H9 (cell line): ENCODE results near the gene ASS1. TPM values are rescaled to one million over a fixed set of nuclear protein-coding genes. Genes with fewer than 3 reads are reported as not detected.
A peak's percentile ranks its signal among the peaks of the same experiment; 100 is the strongest.

Experiments used
- DNase-seq: peaks from one replicate; pipeline ENCODE4 v3.0.0-alpha.2; 2017
- H2AFZ ChIP-seq: one replicate; pipeline ENCODE4 v1.6.1; 2013; ENCODE audit warnings: mild to moderate bottlenecking, low read length, control low read depth, moderate library complexity
- H2AK5ac ChIP-seq: 2 replicates; pipeline ENCODE4 v1.6.1; 2013; ENCODE audit warnings: low read length, control low read depth, mixed read lengths; ENCODE audit not compliant: insufficient read length
- H2BK120ac ChIP-seq: one replicate; pipeline ENCODE4 v1.6.1; 2013; ENCODE audit warnings: low read depth, mild to moderate bottlenecking, low read length, control low read depth, inconsistent platforms; ENCODE audit not compliant: poor library complexity, severe bottlenecking
- H2BK12ac ChIP-seq: 2 replicates; pipeline ENCODE4 v1.6.1; 2013; ENCODE audit warnings: low read length, control low read depth, mixed read lengths, low read depth; ENCODE audit not compliant: insufficient read length
- H2BK15ac ChIP-seq: 2 replicates; pipeline ENCODE4 v1.6.1; 2013; ENCODE audit warnings: low read depth, low read length, control low read depth
- H2BK20ac ChIP-seq: one replicate; pipeline ENCODE4 v1.6.1; 2013; ENCODE audit warnings: low read depth, mild to moderate bottlenecking, low read length, control low read depth, inconsistent platforms; ENCODE audit not compliant: poor library complexity, severe bottlenecking
- H2BK5ac ChIP-seq: 2 replicates; pipeline ENCODE4 v1.6.1; 2013; ENCODE audit warnings: low read length, control low read depth, mixed read lengths; ENCODE audit not compliant: insufficient read length
- H3K14ac ChIP-seq: 2 replicates; pipeline ENCODE4 v1.6.1; 2013; ENCODE audit warnings: low read length, control low read depth; ENCODE audit not compliant: insufficient read depth
- H3K18ac ChIP-seq: 2 replicates; pipeline ENCODE4 v1.6.1; 2013; ENCODE audit warnings: low read depth, mild to moderate bottlenecking, mixed read lengths, low read length, control low read depth; ENCODE audit not compliant: insufficient read length
- H3K23ac ChIP-seq: 2 replicates; pipeline ENCODE4 v1.6.1; 2013; ENCODE audit warnings: low read length, control low read depth, mixed read lengths, low read depth; ENCODE audit not compliant: insufficient read length
- H3K23me2 ChIP-seq: 2 replicates; pipeline ENCODE4 v1.6.1; 2013; ENCODE audit warnings: low read depth, mild to moderate bottlenecking, mixed read lengths, low read length, control low read depth; ENCODE audit not compliant: insufficient read length, poor library complexity, severe bottlenecking
- H3K27ac ChIP-seq: 2 replicates; pipeline ENCODE4 v1.5.1; 2013; ENCODE audit warnings: low read length, control low read depth, mixed read lengths, low read depth; ENCODE audit not compliant: insufficient read length
- H3K27me3 ChIP-seq: 2 replicates; pipeline ENCODE4 v1.6.1; 2013; ENCODE audit warnings: low read length, control low read depth, inconsistent platforms; ENCODE audit not compliant: insufficient read depth
- H3K4ac ChIP-seq: 2 replicates; pipeline ENCODE4 v1.6.1; 2013; ENCODE audit warnings: low read depth, mild to moderate bottlenecking, control low read depth, inconsistent platforms, low read length, moderate library complexity
- H3K4me1 ChIP-seq: 2 replicates; pipeline ENCODE4 v1.6.1; 2013; ENCODE audit warnings: low read length, control low read depth, inconsistent platforms; ENCODE audit not compliant: insufficient read depth
- H3K4me2 ChIP-seq: 2 replicates; pipeline ENCODE4 v1.6.1; 2013; ENCODE audit warnings: low read length, control low read depth, mixed read lengths; ENCODE audit not compliant: insufficient read length, insufficient read depth
- H3K56ac ChIP-seq: 2 replicates; pipeline ENCODE4 v1.6.1; 2013; ENCODE audit warnings: low read depth, mild to moderate bottlenecking, mixed read lengths, low read length, control low read depth; ENCODE audit not compliant: insufficient read length
- H3K79me1 ChIP-seq: 2 replicates; pipeline ENCODE4 v1.6.1; 2013; ENCODE audit warnings: low read depth, mild to moderate bottlenecking, moderate library complexity, low read length, control low read depth, inconsistent platforms; ENCODE audit not compliant: insufficient read depth, poor library complexity, severe bottlenecking
- H3K79me2 ChIP-seq: 2 replicates; pipeline ENCODE4 v1.6.1; 2013; ENCODE audit warnings: low read length, control low read depth, inconsistent platforms; ENCODE audit not compliant: insufficient read depth
- H3K9ac ChIP-seq: 2 replicates; pipeline ENCODE4 v1.6.1; 2013; ENCODE audit warnings: low read length, control low read depth, mixed read lengths; ENCODE audit not compliant: insufficient read length; ENCODE audit errors: extremely low read depth
- H3K9me3 ChIP-seq: one replicate; pipeline ENCODE4 v1.6.1; 2013; ENCODE audit warnings: low read depth, low read length, inconsistent platforms; ENCODE audit not compliant: control insufficient read depth
- H3T11ph ChIP-seq: one replicate; pipeline ENCODE4 v1.6.1; 2013; ENCODE audit warnings: mild to moderate bottlenecking, low read length, control low read depth, inconsistent platforms
- H4K20me1 ChIP-seq: one replicate; pipeline ENCODE4 v1.6.1; 2013; ENCODE audit not compliant: control insufficient read depth, insufficient read length, insufficient read depth
- H4K5ac ChIP-seq: 2 replicates; pipeline ENCODE4 v1.6.1; 2013; ENCODE audit warnings: low read depth, mild to moderate bottlenecking, mixed read lengths, low read length, control low read depth; ENCODE audit not compliant: insufficient read length
- H4K8ac ChIP-seq: replicated peaks from 2 replicates; pipeline ENCODE4 v1.6.1; 2013; ENCODE audit warnings: low read length, control low read depth, mixed read lengths, low read depth; ENCODE audit not compliant: insufficient read length
- H4K91ac ChIP-seq: 2 replicates; pipeline ENCODE4 v1.6.1; 2013; ENCODE audit warnings: low read depth, mild to moderate bottlenecking, moderate library complexity, mixed read lengths, low read length, control low read depth; ENCODE audit not compliant: insufficient read length
- H3K27ac Mint-ChIP-seq, 3 experiments: 2 replicates in 2 of 3; 3 replicates in 1 of 3; pipeline ENCODE4 v1.8.0; 2020 to 2021; ENCODE audit warnings: mixed read lengths in 3 of 3, mild to moderate bottlenecking in 1 of 3, moderate library complexity in 1 of 3
- H3K27me3 Mint-ChIP-seq: 2 replicates; pipeline ENCODE4 v1.8.0; 2021; ENCODE audit warnings: low read depth, mild to moderate bottlenecking, moderate library complexity, mixed read lengths
- H3K36me3 Mint-ChIP-seq, 3 experiments: 2 replicates in 2 of 3; 3 replicates in 1 of 3; pipeline ENCODE4 v1.8.0; 2020 to 2021; ENCODE audit warnings: low read depth in 3 of 3, mixed read lengths in 3 of 3; ENCODE audit not compliant: insufficient read depth in 1 of 3
- H3K4me1 Mint-ChIP-seq, 2 experiments: 2 replicates each; pipeline ENCODE4 v1.8.0; 2020; ENCODE audit warnings: mixed read lengths in 2 of 2
- H3K4me3 Mint-ChIP-seq, 2 experiments: 2 replicates in 1 of 2; 3 replicates in 1 of 2; pipeline ENCODE4 v1.8.0; 2020 to 2021; ENCODE audit warnings: mild to moderate bottlenecking in 2 of 2, mixed read lengths in 2 of 2, moderate library complexity in 1 of 2
- H3K9me3 Mint-ChIP-seq, 2 experiments: 2 replicates in 1 of 2; 3 replicates in 1 of 2; pipeline ENCODE4 v1.8.0; 2020; ENCODE audit warnings: mild to moderate bottlenecking in 2 of 2, mixed read lengths in 2 of 2, moderate library complexity in 1 of 2
- WGBS: extraction: QIAGEN DNeasy Blood & Tissue Kit; methylation state at CpG from one replicate; pipeline ENCODE4 v1.1.7; 2013; ENCODE audit warnings: missing lambda C conversion rate, low lambda C conversion rate, mixed read lengths; ENCODE audit not compliant: insufficient read length; ENCODE audit errors: extremely low coverage; 5-methylcytosine and 5-hydroxymethylcytosine counted together
- total RNA-seq: library from RNA; stranded (reverse); gene quantifications from 2 replicates; pipeline ENCODE4 v1.2.1, GENCODE V29; 2021
- TF ChIP-seq, protein P1 (sequence below): fragments of 200-600 bp; sonication (generic); conservative IDR thresholded peaks from 3 replicates; pipeline ENCODE4 v1.8.0; 2021; ENCODE audit warnings: antibody characterized with exemption, mild to moderate bottlenecking

The ASS1 gene
- total RNA-seq, 1 experiment from 2014 or later, result 118 TPM

- DNase-seq, result peak; percentile 80
- no peak overlapping the region for H2BK15ac ChIP-seq
- H2AK5ac ChIP-seq, result no peak overlapping the region
- H3K79me2 ChIP-seq, result no peaks in the 10 kb centered on the region
- no peaks in the 10 kb centered on the region for H3K9me3 Mint-ChIP-seq
- H4K5ac ChIP-seq, result no peak overlapping the region
- H3K79me1 ChIP-seq, result no peaks in the 10 kb centered on the region
- no peak overlapping the region for H3K14ac ChIP-seq
- H3K27me3 ChIP-seq, result no peaks in the 10 kb centered on the region
- peaks cover 0 to 27% of the 10 kb centered on the region in 2 experiments; a peak in 2 of 4 replicates for H3K4me1 Mint-ChIP-seq
- H3K27me3 Mint-ChIP-seq, result no peaks in the 10 kb centered on the region; the same call in 1 of the 2 replicates
- H3K4ac ChIP-seq, result no peak overlapping the region
- H3K27ac Mint-ChIP-seq, result no peak overlapping the region
- H3K23ac ChIP-seq, result no peak overlapping the region
- H3K9ac ChIP-seq, result no peak overlapping the region
- H2BK12ac ChIP-seq, result no peak overlapping the region
- no peak overlapping the region for H2BK5ac ChIP-seq
- H3K27ac ChIP-seq, result no peak overlapping the region
- no peak overlapping the region for H3K4me3 Mint-ChIP-seq
- H4K8ac ChIP-seq, result no peak overlapping the region
- peaks cover 1 to 41% (median 18%) of the 10 kb centered on the region in 3 experiments; a peak in 4 of 7 replicates for H3K36me3 Mint-ChIP-seq
- H2AFZ ChIP-seq, result no peak overlapping the region
- TF ChIP-seq, protein P1, sequence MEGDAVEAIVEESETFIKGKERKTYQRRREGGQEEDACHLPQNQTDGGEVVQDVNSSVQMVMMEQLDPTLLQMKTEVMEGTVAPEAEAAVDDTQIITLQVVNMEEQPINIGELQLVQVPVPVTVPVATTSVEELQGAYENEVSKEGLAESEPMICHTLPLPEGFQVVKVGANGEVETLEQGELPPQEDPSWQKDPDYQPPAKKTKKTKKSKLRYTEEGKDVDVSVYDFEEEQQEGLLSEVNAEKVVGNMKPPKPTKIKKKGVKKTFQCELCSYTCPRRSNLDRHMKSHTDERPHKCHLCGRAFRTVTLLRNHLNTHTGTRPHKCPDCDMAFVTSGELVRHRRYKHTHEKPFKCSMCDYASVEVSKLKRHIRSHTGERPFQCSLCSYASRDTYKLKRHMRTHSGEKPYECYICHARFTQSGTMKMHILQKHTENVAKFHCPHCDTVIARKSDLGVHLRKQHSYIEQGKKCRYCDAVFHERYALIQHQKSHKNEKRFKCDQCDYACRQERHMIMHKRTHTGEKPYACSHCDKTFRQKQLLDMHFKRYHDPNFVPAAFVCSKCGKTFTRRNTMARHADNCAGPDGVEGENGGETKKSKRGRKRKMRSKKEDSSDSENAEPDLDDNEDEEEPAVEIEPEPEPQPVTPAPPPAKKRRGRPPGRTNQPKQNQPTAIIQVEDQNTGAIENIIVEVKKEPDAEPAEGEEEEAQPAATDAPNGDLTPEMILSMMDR, result peak; percentile 72
- no peak overlapping the region for H3T11ph ChIP-seq
- no CpG with 5 or more reads among the region's 16 CpGs for WGBS
- H3K4me1 ChIP-seq, result no peaks in the 10 kb centered on the region
- no peak overlapping the region for H3K56ac ChIP-seq
- H3K9me3 ChIP-seq, result no peaks in the 10 kb centered on the region
- no peaks in the 10 kb centered on the region for H4K20me1 ChIP-seq
- H4K91ac ChIP-seq, result no peak overlapping the region
- no peak overlapping the region for H2BK20ac ChIP-seq
- no peaks in the 10 kb centered on the region for H3K23me2 ChIP-seq
- no peak overlapping the region for H2BK120ac ChIP-seq
- H3K4me2 ChIP-seq, result no peak overlapping the region
- no peak overlapping the region for H3K18ac ChIP-seq
Measured at GRCh38 chr9:130480673-130481072, 35.9 kb downstream of the ASS1 start.
